ENCODE results near the gene RALGPS1.

RALGPS1 gene

GRCh38 chr9:127193483-127193882 is 278.9 kb downstream of the RALGPS1 start:
- DNase-seq (ENCODE audit: low spot score) = no peak

- DNase-seq (ENCODE audit: low spot score) = peak; percentile 47
Observed at GRCh38 chr9:127194881-127195713, 280.5 kb downstream of the RALGPS1 start.

GRCh38 chr9:127195976-127196825 is 281.6 kb downstream of the RALGPS1 start:
- no peak for DNase-seq (ENCODE audit: low spot score)

DNA sequence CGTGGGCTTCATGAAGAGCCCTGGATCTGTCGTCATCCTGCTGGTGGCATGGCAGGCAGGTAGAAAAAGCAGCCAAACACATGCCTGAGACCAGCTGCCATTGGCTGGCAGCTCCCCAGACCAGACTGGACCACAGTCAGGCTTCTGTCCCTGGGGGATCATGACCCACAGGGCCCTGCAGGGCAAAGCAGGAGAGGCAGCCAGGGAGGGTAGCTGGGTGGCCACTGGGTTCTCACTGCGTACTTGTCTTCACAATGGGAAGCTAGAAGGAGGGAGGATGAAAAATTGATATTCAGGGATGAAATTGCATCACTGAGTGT is 282.2 kb downstream of the RALGPS1 start:
- no peak for DNase-seq (ENCODE audit: low spot score)

DNA sequence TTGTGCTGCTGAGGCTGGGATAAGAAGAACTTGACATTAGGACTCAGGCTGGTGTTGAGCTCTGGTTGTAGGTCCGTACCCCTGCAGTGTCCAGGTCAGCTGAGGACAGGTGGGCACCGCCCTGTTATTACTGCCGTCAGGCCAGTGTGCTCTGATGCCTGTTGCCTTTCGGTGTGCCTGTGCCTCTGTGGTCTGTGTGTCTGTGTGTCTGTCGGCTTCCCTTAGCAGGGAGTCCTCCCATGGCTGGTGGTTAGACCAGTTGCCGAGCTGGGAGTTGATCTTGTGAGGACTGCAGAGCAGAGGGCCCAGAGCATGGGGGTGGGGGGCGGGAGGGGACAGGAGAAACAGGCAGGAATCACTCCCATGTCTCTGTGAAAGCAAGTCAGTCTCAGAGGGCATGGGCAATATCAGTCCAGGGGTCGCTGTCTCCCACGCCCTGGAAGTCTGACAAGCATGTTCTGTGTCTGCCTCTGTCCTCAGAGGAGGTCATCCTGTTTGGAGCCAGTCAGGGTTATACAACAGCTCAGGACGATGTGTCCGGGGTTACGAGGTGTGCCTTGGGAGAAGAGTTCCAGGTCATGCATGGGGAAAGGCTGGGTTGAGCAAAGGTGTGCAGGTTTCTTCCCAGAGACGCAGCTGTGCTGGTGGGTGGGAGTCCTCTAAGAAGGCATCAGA is 282.7 kb downstream of the RALGPS1 start:
- no peak for DNase-seq (ENCODE audit: low spot score)

GRCh38 chr9:127197861-127198430 is 283.4 kb downstream of the RALGPS1 start:
- DNase-seq (ENCODE audit: low spot score) = no peak

GRCh38 chr9:127198587-127198986 is 284.0 kb downstream of the RALGPS1 start:
- no peak for DNase-seq (ENCODE audit: low spot score)

GRCh38 chr9:127199001-127199791 is 284.6 kb downstream of the RALGPS1 start:
- peak; percentile 89 for DNase-seq (ENCODE audit: low spot score)

DNA sequence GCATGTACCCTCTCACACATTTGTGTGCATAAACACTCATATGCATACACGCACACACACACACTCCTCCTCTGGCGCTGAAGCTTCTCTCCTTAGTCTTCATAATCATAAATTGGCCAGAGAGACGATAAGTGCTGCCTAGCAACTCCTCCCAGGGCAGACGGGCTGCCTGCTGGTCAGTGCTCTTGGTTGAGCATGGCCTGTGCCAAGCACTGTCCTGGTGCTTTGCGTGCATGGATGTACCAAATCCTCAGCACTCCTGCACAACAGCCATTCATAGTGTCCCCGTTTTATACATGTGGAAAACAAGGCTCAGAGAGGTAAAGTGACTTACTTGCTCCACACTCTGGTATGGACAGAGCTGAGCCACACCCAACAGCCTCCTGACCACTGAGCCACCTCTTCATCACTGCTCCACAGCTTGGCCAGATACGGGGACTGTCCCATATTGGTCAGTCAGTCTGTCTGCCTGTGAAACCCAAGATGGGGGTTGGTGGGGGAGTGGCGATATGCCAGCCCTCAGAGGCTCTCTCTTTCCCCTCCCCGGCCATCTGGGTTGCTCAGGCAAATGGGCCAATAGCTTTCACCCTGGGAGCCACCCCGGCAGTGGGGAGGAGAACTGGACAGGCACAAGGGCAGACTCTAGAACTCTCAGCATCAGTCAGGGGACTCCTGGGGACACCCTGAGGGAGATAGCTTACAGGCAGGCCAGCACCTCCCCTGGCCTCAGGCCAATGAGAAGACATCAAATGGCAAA is 285.7 kb downstream of the RALGPS1 start:
- no peak for DNase-seq (ENCODE audit: low spot score)

GRCh38 chr9:127201071-127201541 is 286.5 kb downstream of the RALGPS1 start:
- DNase-seq (ENCODE audit: low spot score) = no peak

DNA sequence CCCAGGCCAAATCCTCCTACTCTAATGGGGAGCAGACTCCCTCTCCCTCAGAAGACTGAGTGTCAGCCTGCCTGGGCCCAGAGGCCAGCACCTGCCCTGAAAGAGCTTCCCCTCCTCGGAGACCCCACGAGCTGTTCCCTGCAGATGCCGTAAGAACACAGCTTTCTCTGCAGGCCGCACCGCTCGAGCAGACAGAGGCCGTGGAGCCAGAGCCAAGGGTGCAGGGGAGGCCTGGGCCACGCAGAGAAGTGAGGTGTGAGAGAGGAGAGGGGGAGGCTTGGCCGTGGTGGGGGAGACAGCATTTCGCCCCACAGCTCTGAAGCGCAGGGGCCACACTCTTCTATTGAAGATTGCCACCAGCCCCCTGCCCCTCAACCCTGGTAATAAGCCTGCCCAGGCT is 287.1 kb downstream of the RALGPS1 start:
- DNase-seq (ENCODE audit: low spot score) = no peak

GRCh38 chr9:127202461-127203169 is 288.0 kb downstream of the RALGPS1 start:
- no peak for DNase-seq (ENCODE audit: low spot score)

DNA sequence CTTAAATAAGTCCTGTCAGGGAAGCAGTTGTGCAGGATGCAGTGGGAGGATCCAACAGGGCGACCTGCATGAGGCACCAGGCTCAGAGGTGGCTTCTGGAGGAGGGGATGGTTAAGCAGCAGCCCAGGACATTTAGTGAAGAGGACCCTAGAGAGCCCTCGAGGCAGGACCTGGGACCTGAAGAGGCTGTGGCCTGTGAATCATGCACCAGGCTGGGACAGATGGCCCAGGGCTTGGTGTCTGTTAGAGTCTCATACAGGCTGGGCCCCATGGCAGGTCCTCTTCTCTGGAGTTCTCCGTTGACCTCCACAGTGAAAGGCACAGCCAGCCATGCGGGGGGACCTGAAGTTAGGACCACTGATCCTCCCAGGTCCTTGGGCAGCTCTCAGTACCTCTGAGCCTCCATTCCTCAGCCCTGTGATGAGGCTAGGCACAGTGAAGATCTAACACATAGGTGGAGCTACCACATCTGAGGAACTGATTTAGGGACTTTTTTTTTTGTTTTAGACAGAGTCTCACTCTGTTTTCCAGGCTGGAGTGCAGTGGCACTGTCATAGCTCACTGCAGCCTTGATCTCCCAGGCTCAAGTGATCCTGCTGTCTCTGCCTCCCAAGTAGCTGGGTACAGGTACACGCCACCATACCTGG is 289.2 kb downstream of the RALGPS1 start:
- DNase-seq (ENCODE audit: low spot score) = no peak

DNA sequence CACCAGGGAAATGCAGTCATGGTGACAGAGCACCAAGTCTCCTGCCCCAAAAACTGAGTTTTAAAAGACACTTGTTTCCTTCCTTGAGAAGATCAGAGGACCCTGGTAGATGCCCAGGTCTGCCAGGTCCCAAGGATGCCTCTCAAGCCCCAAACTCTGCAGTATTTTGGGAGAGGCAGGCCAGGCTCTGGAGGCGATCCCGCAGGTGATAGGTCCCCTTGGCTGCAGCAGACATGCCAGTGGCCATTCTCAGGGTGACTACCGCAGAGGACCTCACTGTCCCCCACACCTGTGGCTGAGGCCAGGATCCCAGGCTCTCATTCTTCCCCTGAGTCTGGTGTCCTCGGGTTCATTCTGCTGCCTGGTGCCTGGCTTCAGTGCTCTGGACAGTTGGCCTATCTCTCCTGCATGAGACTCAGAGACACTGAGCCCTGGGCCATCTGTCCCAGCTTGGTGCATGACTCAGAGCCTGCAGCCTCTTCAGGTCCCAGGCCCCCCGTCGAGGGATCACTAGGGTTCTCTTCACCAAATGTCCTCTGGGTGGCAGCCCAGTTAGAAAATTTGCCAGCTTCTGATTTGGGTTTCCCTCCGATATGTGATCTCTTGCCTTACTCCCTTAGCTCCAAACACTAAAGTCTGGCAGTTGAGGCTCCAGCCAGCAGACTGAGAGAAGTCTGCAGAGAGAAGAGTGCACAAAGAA is 290.3 kb downstream of the RALGPS1 start:
- peak; percentile 53 for DNase-seq (ENCODE audit: low spot score)

DNA sequence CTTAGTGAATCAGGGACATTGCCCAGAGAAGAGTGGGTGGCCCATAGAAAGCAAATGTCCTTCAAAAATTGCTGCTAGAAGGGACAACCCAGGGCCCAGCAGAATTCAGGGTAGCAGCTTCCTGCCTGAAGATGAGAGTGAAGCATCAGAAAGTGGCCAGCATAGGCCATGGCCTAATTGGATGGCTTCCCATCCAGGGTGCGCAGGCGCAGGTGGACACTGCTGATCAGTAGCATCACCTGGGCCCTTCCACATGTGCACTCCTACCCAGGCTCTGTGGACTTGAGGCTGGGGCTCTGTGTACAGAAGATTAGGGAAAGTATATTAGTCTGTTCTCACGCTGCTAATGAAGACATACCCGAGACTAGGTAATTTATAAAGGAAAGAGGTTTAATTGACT is 291.4 kb downstream of the RALGPS1 start:
- DNase-seq (ENCODE audit: low spot score) = no peak

GRCh38 chr9:127206666-127207065 is 292.1 kb downstream of the RALGPS1 start:
- DNase-seq (ENCODE audit: low spot score) = no peak

DNA sequence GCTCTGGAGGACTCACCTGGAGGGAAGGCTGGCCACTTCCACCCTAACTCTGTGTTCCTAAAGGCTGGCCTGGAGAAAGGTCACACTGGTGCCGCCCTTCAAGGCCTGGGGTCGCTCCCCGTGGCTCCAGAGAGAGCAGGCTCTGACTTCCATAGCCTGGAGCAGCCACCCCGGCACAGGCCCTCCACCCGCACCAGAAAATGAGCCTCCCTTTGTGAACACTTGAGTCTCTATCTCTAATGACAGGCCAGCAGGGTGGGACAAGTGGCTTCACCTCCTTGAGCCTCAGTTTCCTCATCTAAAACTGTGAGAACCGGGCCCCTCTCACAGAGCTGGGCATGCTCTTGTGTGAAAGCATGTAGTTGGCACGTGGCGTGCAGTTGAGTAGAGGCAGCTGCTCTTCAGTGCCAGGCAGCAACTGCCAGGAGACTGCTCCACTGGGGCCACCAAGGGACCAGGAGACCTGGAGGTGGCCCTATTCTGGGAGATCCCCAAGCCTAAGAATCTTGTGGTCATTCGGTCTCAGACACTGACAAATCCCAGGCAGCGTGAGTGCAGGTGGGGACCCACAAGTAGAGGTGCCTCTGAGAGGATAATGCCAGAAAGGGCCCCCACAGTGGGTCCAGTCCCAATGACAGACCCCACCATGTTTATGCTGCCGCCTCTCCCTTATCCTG is 293.3 kb downstream of the RALGPS1 start:
- no peak for DNase-seq (ENCODE audit: low spot score)

DNA sequence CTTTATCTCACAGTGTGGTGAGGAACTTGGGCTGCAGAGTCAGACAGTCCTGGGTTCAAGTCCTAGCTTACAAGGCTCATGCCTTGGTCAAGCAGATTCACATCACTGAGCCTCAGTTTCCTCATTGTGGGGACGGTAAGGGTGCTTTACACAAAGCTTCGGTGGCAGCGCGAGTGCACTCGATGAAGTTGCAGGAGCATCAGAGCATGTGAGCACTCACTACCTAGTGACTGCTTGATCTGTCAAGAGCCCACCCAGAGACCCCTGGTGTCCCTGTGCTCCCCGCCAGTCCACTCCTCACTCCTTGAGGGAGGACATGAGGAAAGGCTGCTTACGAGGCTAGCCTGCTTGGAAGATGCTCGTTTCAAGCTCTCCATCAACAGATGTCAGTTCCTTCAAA is 293.8 kb downstream of the RALGPS1 start:
- no peak for DNase-seq (ENCODE audit: low spot score)
